ENCODE data around the gene ATP2B3.
"Not testable (repeated sequence)": the region's sequence is repeated elsewhere in the genome, so short reads cannot be mapped to it uniquely, and the experiment has no call there.

ATP2B3 gene

GRCh38 chrX:153600921-153601320 lies 83.5 kb downstream of the ATP2B3 start:
- TF ChIP-seq CTCF (conservative IDR thresholded peaks at IDR 0.05; ENCODE audit: low read depth, low read length): no peak
- Histone ChIP-seq H3K4me2 (no peak overlapping the region), H3K9ac (no peak overlapping the region), H2AFZ (ENCODE audit: low read depth) (no peak overlapping the region), H3K36me3 (ENCODE audit: insufficient read depth) (no peaks in the 10 kb centered on the region), H3K27me3 (ENCODE audit: insufficient read depth, low read depth) (no peaks in the 10 kb centered on the region; the same call in 1 of the 2 replicates), H3K4me1 (ENCODE audit: low read depth, poor library complexity, severe bottlenecking) (peaks cover 11% of the 10 kb centered on the region), H3K79me2 (ENCODE audit: insufficient read depth, low read depth) (no peaks in the 10 kb centered on the region; the same call in 1 of the 2 replicates), H3K27ac (no peak overlapping the region), H3K4me3 (IDR thresholded peaks at IDR 0.05; ENCODE audit: insufficient read depth, low read depth, low read length) (no peak overlapping the region), H4K20me1 (ENCODE audit: insufficient read depth) (no peaks in the 10 kb centered on the region)

- H3K27me3 ChIP-seq (ENCODE audit: insufficient read depth, low read depth): no peaks in the 10 kb centered on the region; the same call in 1 of the 2 replicates
- peaks cover 11% of the 10 kb centered on the region for H3K4me1 ChIP-seq (ENCODE audit: low read depth, poor library complexity, severe bottlenecking)
- no peak overlapping the region for H3K4me2 ChIP-seq
- no peak for TF ChIP-seq CTCF (conservative IDR thresholded peaks at IDR 0.05; ENCODE audit: low read depth, low read length)
- H3K79me2 ChIP-seq (ENCODE audit: insufficient read depth, low read depth): no peaks in the 10 kb centered on the region; the same call in 1 of the 2 replicates
- no peak overlapping the region for H3K27ac ChIP-seq
- H2AFZ ChIP-seq (ENCODE audit: low read depth): no peak overlapping the region
- no peaks in the 10 kb centered on the region for H3K36me3 ChIP-seq (ENCODE audit: insufficient read depth)
- H3K9ac ChIP-seq: no peak overlapping the region
- H3K4me3 ChIP-seq (IDR thresholded peaks at IDR 0.05; ENCODE audit: insufficient read depth, low read depth, low read length): no peak overlapping the region
- no peaks in the 10 kb centered on the region for H4K20me1 ChIP-seq (ENCODE audit: insufficient read depth)
Measured at GRCh38 chrX:153601511-153602110, 84.2 kb downstream of the ATP2B3 start.

GRCh38 chrX:153602601-153603000 lies 85.2 kb downstream of the ATP2B3 start:
- H3K36me3 ChIP-seq (ENCODE audit: insufficient read depth): no peaks in the 10 kb centered on the region
- no peak for TF ChIP-seq CTCF (conservative IDR thresholded peaks at IDR 0.05; ENCODE audit: low read depth, low read length)
- H2AFZ ChIP-seq (ENCODE audit: low read depth): no peak overlapping the region
- H3K4me2 ChIP-seq: no peak overlapping the region
- H4K20me1 ChIP-seq (ENCODE audit: insufficient read depth): no peaks in the 10 kb centered on the region
- no peak overlapping the region for H3K27ac ChIP-seq
- peaks cover 11% of the 10 kb centered on the region for H3K4me1 ChIP-seq (ENCODE audit: low read depth, poor library complexity, severe bottlenecking)
- H3K79me2 ChIP-seq (ENCODE audit: insufficient read depth, low read depth): no peaks in the 10 kb centered on the region; the same call in 1 of the 2 replicates
- H3K4me3 ChIP-seq (IDR thresholded peaks at IDR 0.05; ENCODE audit: insufficient read depth, low read depth, low read length): no peak overlapping the region
- no peaks in the 10 kb centered on the region; the same call in 1 of the 2 replicates for H3K27me3 ChIP-seq (ENCODE audit: insufficient read depth, low read depth)
- H3K9ac ChIP-seq: no peak overlapping the region

GRCh38 chrX:153603131-153603656 lies 85.8 kb downstream of the ATP2B3 start:
- H3K4me2 ChIP-seq: no peak overlapping the region
- peaks cover 7% of the 10 kb centered on the region for H3K4me1 ChIP-seq (ENCODE audit: low read depth, poor library complexity, severe bottlenecking)
- H4K20me1 ChIP-seq (ENCODE audit: insufficient read depth): no peaks in the 10 kb centered on the region
- no peaks in the 10 kb centered on the region; the same call in 1 of the 2 replicates for H3K79me2 ChIP-seq (ENCODE audit: insufficient read depth, low read depth)
- no peaks in the 10 kb centered on the region; the same call in 1 of the 2 replicates for H3K27me3 ChIP-seq (ENCODE audit: insufficient read depth, low read depth)
- H3K9ac ChIP-seq: no peak overlapping the region
- H3K36me3 ChIP-seq (ENCODE audit: insufficient read depth): no peaks in the 10 kb centered on the region
- no peak overlapping the region for H2AFZ ChIP-seq (ENCODE audit: low read depth)
- TF ChIP-seq CTCF (conservative IDR thresholded peaks at IDR 0.05; ENCODE audit: low read depth, low read length): no peak
- no peak overlapping the region for H3K4me3 ChIP-seq (IDR thresholded peaks at IDR 0.05; ENCODE audit: insufficient read depth, low read depth, low read length)
- no peak overlapping the region for H3K27ac ChIP-seq

- H3K36me3 ChIP-seq (ENCODE audit: insufficient read depth); H3K4me1 ChIP-seq (ENCODE audit: low read depth, poor library complexity, severe bottlenecking); H3K27me3 ChIP-seq (ENCODE audit: insufficient read depth, low read depth); H2AFZ ChIP-seq (ENCODE audit: low read depth); H3K4me2 ChIP-seq; H3K4me3 ChIP-seq (IDR thresholded peaks at IDR 0.05; ENCODE audit: insufficient read depth, low read depth, low read length); H3K79me2 ChIP-seq (ENCODE audit: insufficient read depth, low read depth); H4K20me1 ChIP-seq (ENCODE audit: insufficient read depth); H3K9ac ChIP-seq; H3K27ac ChIP-seq: not testable (repeated sequence)
Measured at GRCh38 chrX:153604666-153605380, 87.4 kb downstream of the ATP2B3 start.

Data from KMS-11 (cell line).